SJSA1 (cell line): ENCODE results near the gene CRYBB2. TPM values are rescaled to one million over a fixed set of nuclear protein-coding genes. Genes with fewer than 3 reads are reported as not detected.

ENCODE experiments used
- total RNA-seq: library from RNA; depleted of rRNA; stranded (reverse); fragments of >200 nt; shearing (Covaris generic); gene quantifications from 2 replicates; pipeline ENCODE4 v1.2.3, GENCODE V29; 2014; rRNA removed

Gene CRYBB2
- total RNA-seq, 1 experiment from 2014 or later: 0.21 TPM

Other genes with a start within 250 kb of the CRYBB2 start
- gene CRYBB3, start 19.8 kb upstream of the CRYBB2 start, total RNA-seq: not detected in 2 replicates